HG02763 (cell line): Measurements from ENCODE around the gene LFNG.
"Not testable (repeated sequence)": the region's sequence is repeated elsewhere in the genome, so short reads cannot be mapped to it uniquely, and the experiment has no call there.

Experiments
- ATAC-seq: cut with Tn5 transposase; IDR thresholded peaks from one replicate; pipeline ENCODE4 v1.9.1; 2021; ENCODE audit warnings: mild to moderate bottlenecking, moderate library complexity; ENCODE audit not compliant: unreplicated experiment

Gene LFNG

DNA sequence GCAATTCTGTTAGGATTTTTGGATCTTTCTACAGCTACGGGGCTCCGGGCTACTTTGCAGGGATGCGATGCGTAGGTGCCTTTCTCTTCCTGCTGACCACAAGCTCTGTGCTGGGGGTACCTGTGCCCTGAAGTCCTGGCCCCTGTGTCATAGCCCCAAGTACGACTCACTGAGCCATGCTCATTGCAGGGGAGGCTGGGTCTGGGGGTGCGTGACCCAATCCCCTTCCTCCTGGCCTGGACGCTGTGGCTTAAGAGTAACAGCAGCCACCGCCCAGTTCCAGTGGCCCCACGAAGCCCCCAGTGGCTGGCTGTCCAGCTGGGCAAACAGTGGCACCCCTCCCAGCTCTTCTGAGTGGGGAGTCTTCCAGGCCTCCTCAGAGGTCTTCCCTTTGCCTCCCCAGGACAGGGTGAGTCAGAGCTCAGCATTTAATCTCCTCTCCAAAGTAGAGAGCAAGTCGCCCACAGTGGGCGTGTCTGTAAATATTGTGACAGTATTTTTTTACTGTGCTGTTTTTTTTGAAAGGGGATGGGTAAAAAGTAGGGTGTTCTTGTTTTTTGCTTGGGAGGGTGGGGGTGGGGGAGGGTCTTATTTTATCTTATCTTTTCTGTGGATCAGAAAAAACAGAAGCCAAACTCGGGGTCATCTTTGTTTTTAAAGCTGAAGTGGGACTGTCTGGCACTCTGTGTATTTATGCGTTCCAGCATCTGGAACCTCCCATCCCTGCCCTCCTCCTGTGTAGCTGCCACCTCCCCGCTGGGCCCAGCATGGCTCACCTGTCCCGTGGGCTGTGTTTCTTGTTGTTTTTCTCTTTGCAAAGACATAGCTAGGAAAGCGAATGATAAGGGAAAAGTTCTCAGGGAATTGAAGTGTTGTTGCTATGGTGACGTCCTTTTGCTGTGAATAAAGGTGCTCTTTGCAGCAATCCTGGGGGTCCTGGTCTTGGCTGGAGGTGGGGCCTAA, 8.2 kb downstream of the LFNG start:
- ATAC-seq = no peak

DNA sequence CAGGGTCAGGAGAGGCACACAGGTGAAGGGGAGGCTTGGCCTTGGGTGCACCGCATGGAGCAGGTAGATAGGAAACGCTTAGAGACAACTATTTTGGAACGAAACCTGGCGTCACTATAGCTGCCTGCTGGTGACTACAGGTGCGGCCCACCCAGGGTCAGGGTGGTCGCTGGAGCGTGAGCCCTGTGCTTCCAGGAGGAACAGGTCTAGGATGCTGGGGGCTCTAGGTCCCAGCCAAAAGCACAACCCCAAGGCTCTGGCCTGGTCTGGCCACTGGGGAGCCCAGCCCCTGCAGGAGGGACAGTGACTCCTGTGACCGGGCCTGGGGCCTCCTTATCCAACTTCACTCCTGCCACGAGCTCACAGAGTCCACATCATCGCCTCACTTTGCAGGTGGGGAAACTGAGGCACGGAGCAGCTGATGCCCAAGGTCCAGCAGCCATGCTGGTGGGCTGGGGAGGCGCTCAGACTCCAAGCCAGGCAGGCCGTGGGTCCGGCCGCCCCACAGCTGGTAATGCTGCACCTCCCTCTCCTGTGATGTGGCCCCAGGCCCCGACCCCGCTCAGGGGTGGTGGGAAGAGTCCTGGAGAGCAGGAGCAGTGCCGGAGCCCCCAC, 9.0 kb downstream of the LFNG start:
- ATAC-seq = no peak

DNA sequence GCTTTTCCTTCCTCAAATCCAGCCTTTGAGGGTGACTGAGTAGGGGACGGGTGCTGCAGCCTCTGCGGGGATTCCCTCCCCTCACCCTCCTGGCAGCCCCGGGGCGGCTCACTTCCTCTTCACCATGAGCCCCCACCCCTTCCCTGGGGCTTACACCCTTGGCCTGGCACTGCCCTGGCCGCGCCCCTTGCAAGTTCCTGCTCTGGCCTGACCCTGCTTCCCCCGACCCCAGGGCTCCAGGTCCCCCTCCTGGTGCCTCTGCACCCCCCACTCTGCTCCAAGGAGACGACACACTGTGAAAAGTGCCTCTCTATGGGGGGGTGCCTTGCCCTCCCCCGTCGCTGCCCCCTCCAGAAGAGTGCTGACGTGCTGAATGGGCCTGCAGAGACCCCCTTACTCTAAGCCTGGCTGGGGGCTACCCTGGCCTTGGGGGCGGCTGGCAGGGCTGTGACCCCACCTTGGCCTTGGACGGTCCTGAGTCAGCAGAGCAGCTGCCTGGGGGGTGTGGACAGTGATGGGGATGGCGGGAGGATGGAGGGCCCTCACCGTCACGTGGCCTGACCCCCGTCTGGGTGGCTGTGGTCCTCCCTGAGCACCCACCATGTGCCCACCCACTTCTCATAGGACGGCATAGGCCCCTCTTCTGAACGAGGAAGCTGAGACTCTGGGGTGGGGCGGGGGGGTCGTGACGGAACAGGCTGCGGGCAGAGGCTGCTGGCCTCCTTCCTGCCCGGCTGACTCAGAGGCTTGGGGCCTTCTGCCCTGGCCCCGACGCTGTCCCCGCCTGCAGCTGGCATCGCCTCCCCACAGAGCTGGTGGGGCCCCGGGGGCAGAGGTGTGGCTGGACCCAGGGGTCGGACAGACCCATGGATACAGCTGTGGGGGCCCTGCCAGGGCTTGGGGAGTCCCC, 9.8 kb downstream of the LFNG start:
- peak; percentile 4 for ATAC-seq

DNA sequence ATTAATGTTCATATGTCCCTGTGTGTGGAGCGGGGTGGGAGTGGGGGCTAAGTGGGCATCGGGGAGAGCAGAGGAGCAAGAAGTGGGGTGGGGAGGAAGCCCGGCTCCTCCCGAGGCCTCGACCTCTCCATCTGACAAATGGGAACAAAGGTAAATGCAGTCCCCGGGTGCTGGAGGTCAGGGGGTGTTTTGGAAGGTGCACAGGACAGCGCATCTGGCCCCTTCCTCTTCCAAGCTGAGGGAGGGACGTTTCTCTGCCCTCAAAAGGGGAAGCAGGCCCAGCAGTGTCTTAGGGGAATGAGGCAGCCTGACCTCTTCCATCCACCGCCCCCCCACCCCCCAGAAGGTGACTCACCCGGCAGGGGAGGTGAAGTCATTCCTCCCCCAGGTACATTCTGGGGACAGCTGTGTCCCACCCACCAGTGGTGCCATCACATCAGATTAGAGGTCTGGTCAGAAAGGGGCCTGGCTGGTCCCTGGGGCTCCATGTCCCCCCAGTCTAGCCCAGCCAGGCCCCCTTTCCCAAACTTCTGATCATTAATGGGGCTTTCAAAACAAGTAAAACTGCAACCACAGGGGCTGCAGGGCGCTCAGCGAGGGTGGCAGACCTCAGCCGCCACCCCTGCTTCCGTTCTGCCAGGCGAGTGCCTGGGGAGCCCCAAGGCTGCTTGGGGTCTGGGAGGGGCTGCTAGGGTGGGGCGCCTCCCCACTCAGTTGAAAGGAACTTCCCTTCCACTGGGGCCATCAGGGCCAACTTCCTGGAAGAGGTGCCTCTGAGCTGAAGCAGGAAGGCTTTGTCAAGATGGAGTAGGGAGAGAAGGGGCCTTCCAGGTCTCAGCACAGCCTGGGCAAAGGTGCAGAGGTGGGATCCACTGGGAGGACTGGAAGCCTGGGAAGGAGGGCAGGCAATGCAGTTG, 10.8 kb downstream of the LFNG start:
- peak; percentile 40 for ATAC-seq

DNA sequence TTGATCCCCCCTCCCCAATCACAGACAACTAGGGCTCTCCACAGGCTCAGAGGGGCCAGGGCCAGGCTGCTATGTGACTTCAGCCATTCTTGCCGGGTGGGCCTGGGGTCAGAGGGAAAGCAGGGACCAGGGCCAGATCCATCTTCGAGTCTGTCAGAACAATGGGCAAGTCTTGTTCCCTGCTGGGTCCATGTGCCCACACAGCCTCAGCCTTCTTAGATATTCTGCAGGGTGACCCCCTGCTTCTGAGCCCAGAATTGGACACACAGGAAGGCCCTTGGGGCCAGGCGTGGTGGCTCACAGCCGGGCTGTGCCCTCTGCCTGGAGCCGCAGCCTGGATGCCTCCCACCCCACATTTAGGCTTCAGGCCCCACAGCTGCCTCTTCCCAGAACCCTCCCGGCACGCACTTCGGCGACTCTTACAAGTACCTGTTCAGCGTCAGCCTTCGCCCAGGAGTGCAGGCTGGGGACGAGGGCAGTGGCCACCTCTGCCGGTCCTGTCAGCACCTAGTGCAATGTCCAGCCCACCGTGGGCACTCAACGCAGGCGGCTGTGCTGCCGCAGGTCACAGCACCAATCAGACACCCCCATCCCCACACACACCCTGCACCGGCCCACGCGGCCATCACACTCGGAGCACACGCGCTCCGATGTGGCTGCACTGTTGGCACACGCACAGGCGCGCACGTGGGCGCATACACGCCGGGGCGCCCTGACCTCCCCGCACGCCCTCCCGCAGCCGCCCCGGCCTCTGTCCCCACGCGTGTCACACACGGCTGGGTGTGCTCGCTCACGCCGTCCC, 11.6 kb downstream of the LFNG start:
- ATAC-seq = not testable (repeated sequence)

DNA sequence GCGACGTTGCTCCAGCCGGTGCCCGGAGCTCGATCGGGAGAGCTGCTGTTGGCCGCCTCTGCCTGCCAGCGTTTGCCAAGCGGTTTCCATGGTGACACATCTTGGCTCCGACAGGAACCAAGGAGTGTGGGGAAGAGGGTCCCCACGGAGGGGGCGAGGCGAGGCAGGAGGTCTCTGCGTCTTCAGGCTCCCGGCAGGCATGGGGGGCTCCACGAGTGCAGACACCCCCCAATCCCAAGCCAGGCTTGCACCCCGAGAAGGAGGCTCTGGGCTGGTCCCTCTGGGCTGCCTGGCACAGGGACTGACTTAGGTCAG, 12.2 kb downstream of the LFNG start:
- not testable (repeated sequence) for ATAC-seq

DNA sequence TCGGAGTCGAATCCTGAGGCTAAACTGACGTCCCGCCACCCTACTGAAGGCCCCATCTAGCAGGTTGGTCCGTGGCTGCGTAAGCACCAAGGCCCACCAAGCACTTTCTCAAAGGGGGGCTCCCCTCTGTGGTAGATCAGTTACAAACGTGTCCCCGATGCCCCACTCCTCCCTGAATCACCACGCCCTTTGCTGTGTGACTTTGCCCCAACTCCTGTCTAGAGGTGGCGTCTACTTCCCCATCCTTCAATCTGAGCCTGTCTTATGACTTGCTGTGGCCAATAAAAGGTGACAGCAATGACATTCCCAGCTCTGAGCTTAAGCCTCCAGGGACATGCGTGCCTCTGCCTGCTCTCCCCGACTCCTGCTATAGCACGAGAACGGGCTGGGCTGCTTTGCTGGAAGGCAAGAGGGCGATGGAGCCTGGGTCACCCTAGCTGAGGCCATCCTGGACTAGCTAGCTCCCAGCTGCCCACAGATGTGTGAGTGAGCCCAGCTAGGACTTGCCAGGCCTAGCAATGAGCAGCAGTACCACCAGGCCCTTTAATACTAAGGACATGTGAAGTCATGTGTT, 12.7 kb downstream of the LFNG start:
- ATAC-seq = not testable (repeated sequence)

DNA sequence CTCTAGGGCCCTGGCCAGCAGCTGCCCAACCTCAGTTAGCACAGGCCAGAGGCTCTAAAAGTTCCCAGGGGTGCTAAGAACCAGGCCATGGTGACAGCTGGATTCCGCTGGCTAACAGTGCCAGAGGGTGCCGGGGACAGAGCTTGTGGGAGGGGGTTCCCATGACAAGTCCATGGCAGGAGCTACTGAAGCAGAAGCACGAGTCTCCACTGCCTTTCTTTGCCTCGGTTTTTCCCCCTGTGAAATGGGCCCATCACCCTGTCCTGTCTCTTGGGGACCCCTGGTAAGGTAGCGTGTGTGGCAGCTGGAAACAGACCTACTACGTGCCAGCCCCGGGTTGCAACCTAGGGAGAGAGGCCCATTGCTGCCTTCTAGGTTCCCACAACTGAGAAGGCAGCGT, 13.2 kb downstream of the LFNG start:
- ATAC-seq = not testable (repeated sequence)

DNA sequence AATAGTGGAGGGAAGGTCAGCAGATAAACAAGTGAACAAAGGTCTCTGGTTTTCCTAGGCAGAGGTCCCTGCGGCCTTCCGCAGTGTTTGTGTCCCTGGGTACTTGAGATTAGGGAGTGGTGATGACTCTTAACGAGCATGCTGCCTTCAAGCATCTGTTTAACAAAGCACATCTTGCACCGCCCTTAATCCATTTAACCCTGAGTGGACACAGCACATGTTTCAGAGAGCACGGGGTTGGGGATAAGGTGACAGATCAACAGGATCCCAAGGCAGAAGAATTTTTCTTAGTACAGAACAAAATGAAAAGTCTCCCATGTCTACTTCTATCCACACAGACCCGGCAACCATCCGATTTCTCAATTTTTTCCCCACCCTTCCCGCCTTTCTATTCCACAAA, 14.0 kb downstream of the LFNG start:
- ATAC-seq = not testable (repeated sequence)

DNA sequence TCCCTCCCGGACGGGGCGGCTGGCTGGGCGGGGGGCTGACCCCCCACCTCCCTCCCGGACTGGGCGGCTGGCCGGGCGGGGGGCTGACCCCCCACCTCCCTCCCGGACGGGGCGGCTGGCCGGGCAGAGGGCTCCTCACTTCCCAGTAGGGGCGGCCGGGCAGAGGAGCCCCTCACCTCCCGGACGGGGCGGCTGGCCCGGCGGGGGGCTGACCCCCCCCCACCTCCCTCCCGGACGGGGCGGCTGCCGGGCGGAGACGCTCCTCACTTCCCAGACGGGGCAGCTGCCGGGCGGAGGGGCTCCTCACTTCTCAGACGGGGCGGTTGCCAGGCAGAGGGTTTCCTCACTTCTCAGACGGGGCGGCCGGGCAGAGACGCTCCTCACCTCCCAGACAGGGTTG, 14.6 kb downstream of the LFNG start:
- ATAC-seq = not testable (repeated sequence)

DNA sequence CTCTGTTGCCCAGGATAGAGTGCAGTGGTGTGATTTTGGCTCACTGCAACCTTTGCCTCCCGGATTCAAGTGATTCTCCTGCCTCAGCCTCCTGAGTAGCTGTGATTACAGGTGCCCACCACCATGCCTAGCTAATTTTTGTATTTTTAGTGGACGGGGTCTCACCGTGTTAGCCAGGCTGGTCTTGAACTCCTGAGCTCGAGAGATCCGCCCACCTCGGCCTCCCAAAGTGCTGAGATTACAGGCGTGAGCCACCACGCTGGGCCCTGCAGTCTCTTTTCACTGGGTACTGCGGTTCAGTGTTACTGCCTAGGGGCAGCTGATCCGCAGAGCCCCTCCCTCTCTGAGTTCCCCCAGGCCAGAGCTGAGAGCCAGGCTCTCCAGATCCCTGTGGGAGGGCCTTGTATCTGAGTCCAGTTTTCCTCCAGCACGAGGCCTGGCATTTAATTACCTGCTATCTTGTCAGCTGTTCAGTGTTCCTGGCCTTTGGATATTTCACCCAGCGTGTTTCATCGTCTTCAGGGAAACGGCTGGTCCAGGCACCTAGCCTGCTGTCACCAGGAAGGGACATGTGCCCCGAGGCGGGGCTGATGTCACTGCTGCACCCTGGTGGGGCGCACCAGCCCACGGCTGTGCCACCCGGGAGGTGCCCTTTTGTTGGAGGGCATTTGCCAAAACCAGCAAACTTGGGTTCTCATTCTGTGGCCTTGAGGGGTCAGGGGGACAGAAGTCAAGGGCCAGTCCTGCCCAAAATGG, 16.5 kb downstream of the LFNG start:
- not testable (repeated sequence) for ATAC-seq

DNA sequence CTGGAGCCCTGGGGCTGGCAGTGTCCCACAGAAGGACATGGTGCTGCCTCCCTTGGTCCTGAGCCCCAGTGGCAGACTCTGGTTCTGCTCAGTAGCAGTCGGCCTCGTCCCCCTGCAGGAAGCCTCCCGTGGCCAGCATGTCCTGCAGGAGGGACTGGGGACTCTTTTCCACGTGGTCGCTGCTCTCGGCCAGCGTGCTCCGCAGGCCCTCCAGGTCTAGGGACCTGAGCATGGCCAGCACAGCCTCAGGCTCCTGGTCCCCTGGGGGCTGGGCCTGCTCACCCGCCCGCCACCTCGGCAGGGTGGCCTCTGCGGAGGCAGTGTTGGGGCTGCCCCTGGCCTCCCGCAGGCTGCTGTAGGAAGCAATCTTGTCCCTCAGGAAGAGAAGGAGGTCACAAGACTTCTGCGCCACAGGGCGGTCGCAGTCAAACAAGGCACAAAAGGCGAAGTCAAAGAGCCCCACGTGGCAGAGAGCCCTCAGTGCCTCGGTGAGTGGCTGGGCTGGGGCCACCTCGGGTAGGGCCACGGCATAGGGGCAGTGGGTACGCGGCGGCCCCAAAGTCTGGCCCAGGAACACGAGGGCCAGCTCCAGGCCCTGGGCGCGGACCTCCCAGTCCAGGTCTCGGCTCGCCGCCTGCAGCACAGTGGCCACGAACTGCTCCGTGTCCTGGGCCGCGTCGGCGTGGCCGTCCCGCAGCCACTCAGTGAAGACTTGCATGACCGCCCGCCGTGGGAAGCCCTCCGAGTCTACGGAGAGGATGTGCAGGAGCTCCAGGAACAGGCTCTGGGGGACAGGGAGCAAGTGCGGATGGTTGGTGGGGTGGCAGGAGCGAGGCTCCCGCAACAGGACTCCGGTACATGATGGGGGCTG, 18.6 kb downstream of the LFNG start:
- no peak for ATAC-seq

DNA sequence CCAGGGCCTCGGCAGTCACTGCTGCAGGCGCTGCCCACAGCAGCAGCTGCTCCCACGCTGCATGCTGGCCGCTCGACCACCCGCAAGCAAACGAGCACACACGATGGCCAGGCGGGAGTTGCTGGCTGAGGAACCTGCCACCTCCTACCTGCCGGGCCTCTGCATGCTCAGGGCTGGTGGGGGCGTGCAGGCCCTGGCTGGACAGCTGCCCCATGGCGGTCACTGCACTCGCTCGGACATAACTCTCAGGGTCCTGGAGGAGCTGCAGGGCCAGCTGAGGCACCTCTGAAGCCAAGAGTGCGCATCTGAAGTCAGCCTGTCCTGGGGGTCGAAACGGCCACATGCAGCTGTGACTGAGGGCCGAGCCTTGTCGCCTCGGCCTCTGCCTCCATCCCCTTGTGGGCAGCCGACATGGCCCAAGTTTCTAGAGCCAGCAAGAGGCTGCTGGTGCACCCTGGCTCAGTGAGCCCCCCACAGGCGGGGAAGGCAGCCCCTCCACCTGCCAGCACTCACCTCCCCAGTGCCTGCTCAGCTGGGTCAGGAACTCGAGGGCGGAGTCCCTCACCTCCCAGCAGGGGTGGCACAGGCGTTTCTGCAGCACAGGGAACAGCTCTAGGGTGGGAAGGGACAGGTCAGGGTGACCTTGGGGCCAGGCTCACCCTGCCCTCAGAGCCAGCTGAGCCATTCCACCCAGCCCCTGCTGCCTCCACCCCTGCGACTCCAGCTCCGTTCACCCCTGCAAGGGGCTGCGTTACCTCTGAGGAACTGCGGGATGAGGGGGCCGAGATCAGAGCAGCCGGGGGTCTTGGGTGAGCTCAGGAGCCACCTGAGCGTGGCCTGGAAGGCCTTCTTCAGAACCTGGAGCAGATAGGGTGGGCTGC, 19.7 kb downstream of the LFNG start:
- ATAC-seq = no peak

DNA sequence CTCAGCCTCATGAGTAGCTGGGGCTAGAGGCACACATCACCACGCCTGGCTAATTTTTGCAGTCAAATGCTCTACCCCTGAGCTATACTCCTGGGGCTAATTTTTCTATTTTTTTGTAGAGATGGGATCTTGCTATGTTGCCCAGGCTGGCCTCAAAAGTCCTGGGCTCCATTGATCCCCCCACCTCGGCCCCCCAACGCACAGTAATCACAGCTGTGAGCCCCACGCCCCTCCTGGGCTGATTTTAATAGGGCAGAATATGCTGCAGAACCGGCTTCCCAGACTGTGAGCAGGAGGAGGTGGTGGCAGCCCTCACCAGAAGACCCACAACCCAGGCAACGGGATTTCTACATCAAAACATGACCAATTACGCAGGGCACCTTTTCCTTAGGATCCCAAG, 20.6 kb downstream of the LFNG start:
- ATAC-seq = no peak

DNA sequence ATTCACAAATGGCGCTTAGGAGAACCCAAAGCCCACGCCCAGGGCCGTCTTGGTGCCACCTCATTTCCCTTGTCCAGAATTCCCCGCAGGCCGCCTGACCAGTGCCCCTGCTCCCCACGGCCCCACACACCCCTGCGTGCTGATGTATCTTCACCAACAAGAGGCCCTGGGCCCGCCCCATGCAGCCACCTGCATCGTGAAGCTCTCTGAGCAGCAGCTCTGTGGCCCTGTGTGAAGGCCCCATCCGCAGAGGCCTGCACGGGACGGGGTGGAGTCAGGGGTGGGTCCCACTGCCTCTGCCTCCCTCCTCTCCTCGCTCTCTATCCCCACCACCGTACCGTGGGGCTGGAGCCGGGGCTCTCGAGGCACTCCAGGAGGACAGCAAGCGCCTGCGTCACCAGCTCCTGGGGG, 21.1 kb downstream of the LFNG start:
- ATAC-seq = no peak

DNA sequence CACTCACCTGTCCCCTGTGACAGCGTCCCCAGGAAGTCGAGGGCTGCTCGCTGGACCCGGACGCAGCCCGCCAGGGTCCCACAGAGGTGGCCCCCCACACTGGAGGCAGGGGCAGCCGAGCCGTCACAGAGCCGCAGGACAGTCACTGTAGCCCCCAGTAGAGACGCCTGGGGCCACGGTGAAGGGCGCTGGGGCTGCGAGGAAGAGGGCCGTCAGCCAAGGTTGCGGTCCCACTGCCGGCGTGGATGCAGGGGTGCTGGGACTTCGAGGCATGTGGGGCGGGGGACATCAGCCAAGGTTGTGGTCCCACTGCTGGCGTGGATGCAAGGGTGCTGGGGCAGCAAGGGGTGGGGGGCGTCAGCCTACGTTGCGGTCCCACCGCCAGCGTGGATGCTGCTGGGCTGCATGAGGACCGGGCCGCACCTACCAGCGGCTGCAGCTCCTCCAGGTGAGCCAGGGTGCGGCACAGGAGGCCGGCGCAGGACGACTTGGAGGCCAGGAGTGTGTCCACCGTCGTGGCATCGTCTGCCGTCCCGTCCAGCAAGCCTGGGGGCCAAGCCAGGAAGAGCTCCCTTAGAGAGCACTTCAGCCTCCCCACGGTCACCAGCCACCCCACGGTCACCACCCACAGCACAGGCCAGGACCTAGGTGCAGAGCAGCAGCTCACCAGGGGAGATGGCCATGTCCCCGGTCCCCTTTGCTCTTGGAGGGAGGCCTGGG, 21.9 kb downstream of the LFNG start:
- no peak for ATAC-seq
